ENCODE results near the gene DUSP7.

- TF ChIP-seq TAF1 (IDR thresholded peaks at IDR 0.05; ENCODE audit: borderline replicate concordance, low read depth, low read length) (no peak), POLR2AphosphoS5 (IDR thresholded peaks at IDR 0.05; ENCODE audit: low read depth, low read length) (no peak), POLR2A (IDR thresholded peaks at IDR 0.05; ENCODE audit: low read depth, low read length) (no peak)
Observed at GRCh38 chr3:52102934-52103333, 46.6 kb upstream of the DUSP7 start.
